Hematopoietic multipotent progenitor cell treated with erythropoietin and hydrocortisone succinate and interleukin-3 and kit ligand, for 15 days (in vitro differentiated cells): Measurements from ENCODE around the gene UNC13B.
A peak's percentile ranks its signal among the peaks of the same experiment; 100 is the strongest.
"Not testable (repeated sequence)": the region's sequence is repeated elsewhere in the genome, so short reads cannot be mapped to it uniquely, and the experiment has no call there.

Experiments used
- DNase-seq: peaks from one replicate; pipeline ENCODE4 v3.0.0-alpha.2; 2015; ENCODE audit warnings: low spot score

Gene UNC13B

GRCh38 chr9:35380039-35380438 is 218.2 kb downstream of the UNC13B start:
- DNase-seq, result no peak

- DNase-seq, result no peak
These were observed 218.8 kb downstream of the UNC13B start for GRCh38 chr9:35380619-35381018.

DNA sequence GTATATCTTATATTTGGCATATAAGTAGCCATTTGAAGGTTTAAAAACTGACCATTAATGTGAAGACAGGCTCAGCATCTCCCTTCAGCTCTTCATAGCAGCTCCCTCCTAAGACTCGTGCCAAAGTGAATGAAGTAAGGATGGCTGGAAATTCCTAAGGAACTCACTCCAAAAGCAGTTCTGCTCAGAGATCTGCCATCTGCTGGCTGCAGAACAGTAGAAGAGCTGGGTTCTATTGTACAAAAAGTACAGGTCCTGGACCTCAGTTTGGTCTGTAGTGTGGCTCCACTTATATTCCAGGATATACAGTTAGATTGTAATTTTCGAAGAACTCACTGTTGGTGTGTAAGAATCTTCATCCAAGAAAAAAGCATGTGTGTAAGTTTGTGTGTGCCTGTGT is 223.2 kb downstream of the UNC13B start:
- no peak for DNase-seq

- no peak for DNase-seq
These were observed 233.4 kb downstream of the UNC13B start for GRCh38 chr9:35395076-35395705.

DNA sequence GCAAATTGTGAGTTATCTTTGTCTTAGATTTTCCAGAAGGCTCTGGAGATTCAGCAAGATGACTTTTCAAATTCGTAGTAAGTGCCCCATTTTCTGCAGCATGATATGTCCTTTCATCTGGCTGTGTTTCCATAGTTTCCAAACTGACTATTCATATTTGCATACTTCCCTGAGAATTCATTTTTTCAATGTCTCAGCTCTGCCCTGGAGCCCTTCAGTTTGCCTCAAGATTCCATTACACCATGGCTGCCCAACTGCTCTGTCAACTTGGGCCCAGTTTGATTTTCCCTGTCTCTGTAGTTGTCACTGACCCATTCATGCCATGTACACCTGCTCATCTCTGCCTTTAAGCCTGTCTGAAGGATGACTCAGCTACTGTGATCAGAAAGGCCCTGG is 233.9 kb downstream of the UNC13B start:
- no peak for DNase-seq

DNA sequence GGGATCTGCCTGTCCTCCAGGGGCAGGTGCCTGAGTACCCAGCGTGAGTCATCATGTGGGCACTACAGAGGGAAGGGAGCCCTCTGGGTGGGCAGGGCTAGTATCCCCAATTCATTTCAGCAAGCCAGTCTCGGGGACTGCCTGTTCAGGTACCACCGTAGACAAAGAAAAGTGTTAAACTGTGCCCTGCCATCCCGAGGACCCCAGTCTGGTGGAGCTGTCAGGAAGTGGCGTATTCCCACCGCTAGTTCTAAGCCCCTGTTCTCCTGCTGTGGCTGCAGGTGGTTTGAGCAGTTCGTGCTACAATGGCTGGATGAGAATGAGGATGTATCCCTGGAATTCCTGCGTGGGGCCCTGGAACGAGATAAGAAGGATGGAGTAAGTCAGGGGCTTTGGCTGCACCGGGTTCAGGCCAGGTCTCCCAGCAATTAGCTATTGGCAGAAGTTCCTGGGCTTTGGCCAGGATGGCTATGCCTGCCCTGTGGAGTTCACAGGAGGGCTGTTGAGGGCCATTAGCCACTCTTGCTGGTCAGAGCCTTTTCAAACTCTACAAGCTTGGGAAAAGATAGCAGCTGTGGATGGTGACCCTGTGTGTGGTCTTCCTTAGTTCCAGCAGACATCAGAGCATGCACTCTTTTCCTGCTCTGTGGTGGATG is 234.9 kb downstream of the UNC13B start:
- no peak for DNase-seq

- DNase-seq, result no peak
These were observed 235.4 kb downstream of the UNC13B start for GRCh38 chr9:35397216-35397698.

DNA sequence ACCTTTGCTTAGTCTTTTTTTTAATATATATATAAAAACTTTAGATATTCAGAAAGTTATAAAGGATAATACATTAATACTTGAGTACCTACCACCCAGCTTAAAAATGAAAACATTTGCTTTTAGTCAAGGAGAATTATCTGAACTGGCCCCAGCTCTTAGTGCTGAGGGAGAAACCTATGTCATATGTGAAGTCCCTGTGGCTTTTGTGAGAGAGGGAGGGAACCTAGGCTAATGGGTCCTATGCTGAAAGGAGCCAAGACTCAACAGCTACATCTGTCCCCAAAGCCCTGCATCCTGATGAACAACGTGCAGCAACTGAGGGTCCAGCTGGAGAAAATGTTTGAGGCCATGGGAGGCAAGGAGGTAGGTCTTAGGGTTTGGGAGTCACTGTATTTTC is 236.1 kb downstream of the UNC13B start:
- DNase-seq, result no peak

DNA sequence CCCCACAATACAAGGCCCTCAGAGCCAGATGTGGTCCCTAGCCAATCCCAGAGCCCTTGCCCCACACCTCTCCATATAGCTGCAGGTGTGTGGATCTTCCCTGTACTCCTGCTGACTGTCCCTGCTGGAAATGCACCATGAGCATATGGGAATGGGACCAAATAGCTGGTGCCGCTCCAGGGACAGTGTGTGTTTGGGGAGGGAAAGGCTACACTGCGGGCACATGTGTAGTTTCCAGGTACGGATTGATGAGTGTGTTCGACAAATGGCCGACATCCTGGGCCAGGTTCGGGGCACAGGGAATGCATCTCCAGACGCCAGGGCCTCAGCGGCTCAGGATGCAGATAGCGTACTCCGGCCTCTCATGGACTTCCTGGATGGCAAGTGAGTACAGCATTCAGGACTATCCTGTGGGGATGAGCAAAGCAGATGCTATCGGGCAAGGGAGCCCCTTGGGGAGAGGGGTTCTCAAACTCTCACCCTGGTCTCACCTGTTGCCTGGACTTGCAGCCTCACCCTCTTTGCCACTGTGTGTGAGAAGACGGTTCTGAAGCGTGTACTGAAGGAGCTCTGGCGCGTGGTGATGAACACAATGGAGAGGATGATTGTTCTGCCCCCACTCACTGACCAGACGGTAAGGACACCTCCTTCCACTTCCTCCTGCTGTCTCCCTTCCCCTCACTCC is 237.0 kb downstream of the UNC13B start:
- DNase-seq, result no peak

DNA sequence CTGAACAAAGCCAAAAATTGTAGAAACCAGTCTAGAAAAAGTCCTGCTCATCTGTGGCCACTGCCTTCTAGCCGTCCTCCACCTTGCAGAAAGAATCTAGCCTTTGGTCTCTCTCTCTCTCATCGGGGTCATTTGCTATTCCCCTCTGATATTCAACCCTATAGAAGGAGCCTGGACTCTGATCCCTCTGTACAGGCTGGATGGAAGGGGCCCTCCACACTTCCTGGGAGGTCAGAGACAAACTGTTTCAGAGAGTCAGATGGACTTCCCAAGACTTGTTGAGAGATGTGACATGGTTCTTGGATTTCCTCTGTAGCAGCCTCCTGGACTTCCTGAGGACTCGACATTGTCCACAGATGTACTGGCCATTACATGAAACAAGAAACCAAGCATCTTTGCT is 243.1 kb downstream of the UNC13B start:
- no peak for DNase-seq

GRCh38 chr9:35406183-35406959 is 244.6 kb downstream of the UNC13B start:
- DNase-seq, result peak; percentile 21

DNA sequence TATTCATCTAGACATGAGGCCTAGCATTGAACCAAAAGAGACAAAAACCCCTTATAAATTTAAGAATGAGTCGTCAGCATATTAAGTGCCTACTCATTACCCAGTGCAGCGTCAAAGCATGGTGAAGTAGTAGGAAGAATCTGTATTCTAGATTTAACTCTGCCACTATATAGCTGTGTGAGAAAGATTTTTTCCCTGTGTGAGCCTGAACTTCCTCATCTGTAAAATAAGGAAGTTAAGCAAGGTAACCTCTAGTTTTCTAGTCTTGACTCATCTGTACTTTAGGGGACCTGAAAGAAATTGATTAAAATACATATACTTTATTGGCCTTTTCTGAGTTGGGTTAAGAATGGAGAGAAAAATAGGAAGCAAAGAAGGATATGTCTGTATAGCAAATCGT is 246.0 kb downstream of the UNC13B start:
- DNase-seq, result no peak

GRCh38 chr9:35409434-35409833 is 247.6 kb downstream of the UNC13B start:
- DNase-seq, result not testable (repeated sequence)

DNA sequence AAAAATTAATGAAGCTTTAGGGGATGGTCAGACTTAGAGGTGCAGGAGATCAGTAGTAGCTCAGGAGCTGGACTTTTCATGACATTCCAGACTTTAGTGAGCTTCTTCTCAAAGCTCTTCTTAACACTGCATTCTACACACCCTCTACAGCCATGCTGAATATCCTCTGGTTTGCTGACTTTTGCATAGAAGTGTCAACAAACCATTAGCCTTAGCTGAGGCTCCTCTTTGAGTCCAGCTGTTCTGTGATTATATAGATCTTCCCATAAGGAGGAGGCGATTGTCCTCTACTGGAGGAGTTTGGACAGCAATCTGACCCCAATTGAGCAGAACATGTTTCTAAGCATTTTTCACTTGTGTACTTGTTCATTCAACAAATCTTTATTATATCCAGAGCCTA is 253.1 kb downstream of the UNC13B start:
- no peak for DNase-seq

DNA sequence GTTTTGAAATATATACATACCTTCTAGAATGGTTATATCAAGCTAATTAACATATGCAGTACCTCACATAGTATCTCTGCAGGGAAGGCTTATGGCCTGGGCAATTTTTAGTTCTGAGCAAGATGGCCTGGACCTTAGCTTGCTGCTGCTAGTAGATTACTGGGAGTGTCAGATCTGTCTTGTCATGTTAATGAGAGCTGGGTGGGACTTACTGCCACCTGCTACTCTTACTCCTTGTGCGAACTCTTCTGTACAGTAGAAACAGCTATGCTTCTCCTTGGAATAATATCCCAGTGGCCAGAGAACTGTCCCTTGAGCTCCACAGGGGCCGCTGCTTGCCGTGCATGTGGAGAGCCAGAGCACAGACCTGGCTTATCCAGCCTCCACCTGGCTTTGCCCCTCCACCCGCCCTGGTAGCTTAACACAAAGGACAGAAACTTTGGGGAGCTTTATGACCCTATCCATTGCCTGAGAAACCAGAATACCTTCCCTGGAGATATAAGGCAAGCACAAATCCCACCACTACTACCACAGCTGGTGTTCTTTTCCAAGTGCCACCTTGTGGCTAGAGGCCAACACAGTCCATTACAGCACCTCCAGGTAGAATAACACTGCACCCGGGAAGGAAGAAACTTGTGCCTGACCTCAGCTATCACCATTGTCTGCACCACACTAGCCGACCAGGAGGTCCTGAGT is 253.7 kb downstream of the UNC13B start:
- DNase-seq, result no peak

- no peak for DNase-seq
These were observed 254.3 kb downstream of the UNC13B start for GRCh38 chr9:35416098-35416427.

GRCh38 chr9:35422346-35422745 is 260.5 kb downstream of the UNC13B start:
- DNase-seq, result no peak

DNA sequence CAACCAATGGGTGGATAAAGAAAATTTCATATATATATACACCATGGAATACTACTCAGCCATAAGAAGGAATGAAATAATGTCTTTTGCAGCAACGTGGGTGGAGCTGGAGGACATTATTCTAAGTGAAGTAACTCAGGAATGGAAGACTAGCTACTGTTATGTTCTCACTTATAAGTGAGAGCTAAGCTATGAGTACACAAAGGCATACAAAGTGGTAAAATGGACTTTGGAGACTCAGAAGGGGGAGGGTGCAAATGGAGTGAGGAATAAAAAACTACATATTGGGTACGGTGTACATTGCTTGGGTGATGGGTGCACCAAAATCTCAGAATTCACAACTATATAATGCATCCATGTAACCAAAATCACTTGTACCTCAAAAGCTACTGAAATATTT is 260.9 kb downstream of the UNC13B start:
- DNase-seq, result no peak

- DNase-seq, result no peak
These were observed 261.7 kb downstream of the UNC13B start for GRCh38 chr9:35423499-35423898.

GRCh38 chr9:35424356-35425352 is 262.8 kb downstream of the UNC13B start:
- DNase-seq, result no peak

GRCh38 chr9:35426627-35427026 is 264.8 kb downstream of the UNC13B start:
- no peak for DNase-seq
